ENCODE results near the gene RAB1A. TPM values are rescaled to one million over a fixed set of nuclear protein-coding genes. Genes with fewer than 3 reads are reported as not detected.

The RAB1A gene
- total and polyA plus RNA-seq, 9 of the 15 experiments (the other 6 are each of a cell fraction or from before 2014, with no cell fraction given), result 43.8 to 163 (median 67.7) TPM

DNA sequence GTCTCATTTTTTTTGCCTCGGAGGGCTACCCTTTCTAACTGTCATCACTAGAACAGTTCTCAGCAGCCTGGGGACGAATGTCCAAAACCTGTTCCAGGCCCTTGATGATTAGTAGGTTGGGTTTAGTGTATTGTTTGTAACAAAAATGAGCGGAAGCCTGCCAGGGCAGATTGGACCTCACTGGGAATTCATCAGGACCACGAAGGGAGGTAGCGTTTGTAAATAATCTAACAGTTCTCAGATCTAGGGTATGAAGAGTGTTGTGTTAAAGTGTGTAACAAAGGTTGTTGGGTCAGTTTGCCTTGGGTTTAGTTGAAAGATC lies 72.9 kb downstream of the RAB1A start (continued):
- TF ChIP-seq, protein P1, sequence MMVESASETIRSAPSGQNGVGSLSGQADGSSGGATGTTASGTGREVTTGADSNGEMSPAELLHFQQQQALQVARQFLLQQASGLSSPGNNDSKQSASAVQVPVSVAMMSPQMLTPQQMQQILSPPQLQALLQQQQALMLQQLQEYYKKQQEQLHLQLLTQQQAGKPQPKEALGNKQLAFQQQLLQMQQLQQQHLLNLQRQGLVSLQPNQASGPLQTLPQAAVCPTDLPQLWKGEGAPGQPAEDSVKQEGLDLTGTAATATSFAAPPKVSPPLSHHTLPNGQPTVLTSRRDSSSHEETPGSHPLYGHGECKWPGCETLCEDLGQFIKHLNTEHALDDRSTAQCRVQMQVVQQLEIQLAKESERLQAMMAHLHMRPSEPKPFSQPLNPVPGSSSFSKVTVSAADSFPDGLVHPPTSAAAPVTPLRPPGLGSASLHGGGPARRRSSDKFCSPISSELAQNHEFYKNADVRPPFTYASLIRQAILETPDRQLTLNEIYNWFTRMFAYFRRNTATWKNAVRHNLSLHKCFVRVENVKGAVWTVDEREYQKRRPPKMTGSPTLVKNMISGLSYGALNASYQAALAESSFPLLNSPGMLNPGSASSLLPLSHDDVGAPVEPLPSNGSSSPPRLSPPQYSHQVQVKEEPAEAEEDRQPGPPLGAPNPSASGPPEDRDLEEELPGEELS (CRISPR knock-in tag; IDR thresholded peaks at IDR 0.05; ENCODE audit: borderline replicate concordance), result 0 out of 2 replicates have a peak, but pooled peaks have one; percentile 22
- peak; percentile 7; the same call in 1 of the 2 replicates for TF ChIP-seq FOXM1 (IDR thresholded peaks at IDR 0.05; ENCODE audit: low read depth)
- no peak for TF ChIP-seq FOXM1 (CRISPR knock-in tag; IDR thresholded peaks at IDR 0.05; ENCODE audit: low read depth)
- TF ChIP-seq PTBP1 (IDR thresholded peaks at IDR 0.05; ENCODE audit: low read depth, low read length), result no peak
- TF ChIP-seq TGIF2 (CRISPR knock-in tag; IDR thresholded peaks at IDR 0.05), result 0 out of 2 replicates have a peak, but pooled peaks have one; percentile 23
- peak; percentile 62 for TF ChIP-seq MEIS2 (IDR thresholded peaks at IDR 0.05; ENCODE audit: partially characterized antibody)
- TF ChIP-seq, protein P2, sequence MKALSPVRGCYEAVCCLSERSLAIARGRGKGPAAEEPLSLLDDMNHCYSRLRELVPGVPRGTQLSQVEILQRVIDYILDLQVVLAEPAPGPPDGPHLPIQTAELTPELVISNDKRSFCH (CRISPR knock-in tag; IDR thresholded peaks at IDR 0.05), result no peak
- TF ChIP-seq, protein P2 (tag; IDR thresholded peaks at IDR 0.05), result no peak
- 0 out of 2 replicates have a peak, but pooled peaks have one; percentile 13 for TF ChIP-seq SMARCC2 (IDR thresholded peaks at IDR 0.05; ENCODE audit: low read depth)
- TF ChIP-seq BCOR (IDR thresholded peaks at IDR 0.05), result 0 out of 2 replicates have a peak, but pooled peaks have one; percentile 5
- peak; percentile 44; the same call in 1 of the 2 replicates for TF ChIP-seq BACH1 (tag; IDR thresholded peaks at IDR 0.05)
- TF ChIP-seq, protein P3, sequence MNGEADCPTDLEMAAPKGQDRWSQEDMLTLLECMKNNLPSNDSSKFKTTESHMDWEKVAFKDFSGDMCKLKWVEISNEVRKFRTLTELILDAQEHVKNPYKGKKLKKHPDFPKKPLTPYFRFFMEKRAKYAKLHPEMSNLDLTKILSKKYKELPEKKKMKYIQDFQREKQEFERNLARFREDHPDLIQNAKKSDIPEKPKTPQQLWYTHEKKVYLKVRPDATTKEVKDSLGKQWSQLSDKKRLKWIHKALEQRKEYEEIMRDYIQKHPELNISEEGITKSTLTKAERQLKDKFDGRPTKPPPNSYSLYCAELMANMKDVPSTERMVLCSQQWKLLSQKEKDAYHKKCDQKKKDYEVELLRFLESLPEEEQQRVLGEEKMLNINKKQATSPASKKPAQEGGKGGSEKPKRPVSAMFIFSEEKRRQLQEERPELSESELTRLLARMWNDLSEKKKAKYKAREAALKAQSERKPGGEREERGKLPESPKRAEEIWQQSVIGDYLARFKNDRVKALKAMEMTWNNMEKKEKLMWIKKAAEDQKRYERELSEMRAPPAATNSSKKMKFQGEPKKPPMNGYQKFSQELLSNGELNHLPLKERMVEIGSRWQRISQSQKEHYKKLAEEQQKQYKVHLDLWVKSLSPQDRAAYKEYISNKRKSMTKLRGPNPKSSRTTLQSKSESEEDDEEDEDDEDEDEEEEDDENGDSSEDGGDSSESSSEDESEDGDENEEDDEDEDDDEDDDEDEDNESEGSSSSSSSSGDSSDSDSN (IDR thresholded peaks at IDR 0.05; ENCODE audit: borderline replicate concordance in 1 of 2, low read depth in 2 of 2, low read length in 2 of 2), result 0 out of 4 replicates have a peak, but pooled peaks of 1 of the 2 experiments have one; percentile 5
- TF ChIP-seq LCOR (CRISPR knock-in tag; IDR thresholded peaks at IDR 0.05), result 0 out of 2 replicates have a peak, but pooled peaks have one; percentile 52
- TF ChIP-seq HNRNPLL (IDR thresholded peaks at IDR 0.05; ENCODE audit: low read depth, low read length, poor library complexity, severe bottlenecking), result no peak
- TF ChIP-seq ZC3H11A (IDR thresholded peaks at IDR 0.05; ENCODE audit: low read depth, low read length), result no peak
- no peak for TF ChIP-seq GABPB2 (CRISPR knock-in tag; conservative IDR thresholded peaks at IDR 0.05)
- 0 out of 2 replicates have a peak, but pooled peaks have one; percentile 30 for TF ChIP-seq NBN (IDR thresholded peaks at IDR 0.05; ENCODE audit: low read depth)
- 0 out of 2 replicates have a peak, but pooled peaks have one; percentile 29 for TF ChIP-seq SMARCA4 (IDR thresholded peaks at IDR 0.05)
- 0 out of 2 replicates have a peak, but pooled peaks have one; percentile 29 for TF ChIP-seq KAT7 (CRISPR knock-in tag; IDR thresholded peaks at IDR 0.05; ENCODE audit: borderline replicate concordance)
- TF ChIP-seq, protein P4, sequence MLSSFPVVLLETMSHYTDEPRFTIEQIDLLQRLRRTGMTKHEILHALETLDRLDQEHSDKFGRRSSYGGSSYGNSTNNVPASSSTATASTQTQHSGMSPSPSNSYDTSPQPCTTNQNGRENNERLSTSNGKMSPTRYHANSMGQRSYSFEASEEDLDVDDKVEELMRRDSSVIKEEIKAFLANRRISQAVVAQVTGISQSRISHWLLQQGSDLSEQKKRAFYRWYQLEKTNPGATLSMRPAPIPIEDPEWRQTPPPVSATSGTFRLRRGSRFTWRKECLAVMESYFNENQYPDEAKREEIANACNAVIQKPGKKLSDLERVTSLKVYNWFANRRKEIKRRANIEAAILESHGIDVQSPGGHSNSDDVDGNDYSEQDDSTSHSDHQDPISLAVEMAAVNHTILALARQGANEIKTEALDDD (IDR thresholded peaks at IDR 0.05), result 0 out of 2 replicates have a peak, but pooled peaks have one; percentile 18
- no peak for TF ChIP-seq GABPA (tag; conservative IDR thresholded peaks at IDR 0.05; ENCODE audit: low read depth)
- peak; percentile 38 for TF ChIP-seq CHD1 (IDR thresholded peaks at IDR 0.05; ENCODE audit: low read length)

Data from K562 (cell line).